ELF-1 (cell line): ENCODE data around the gene PTPRN2.

Experiments used
- DNase-seq: peaks from one replicate; pipeline ENCODE4 v3.0.0-alpha.2; 2016; ENCODE audit warnings: low read depth, low spot score

The PTPRN2 gene

GRCh38 chr7:158240801-158241200 is 346.8 kb downstream of the PTPRN2 start:
- no peak for DNase-seq

GRCh38 chr7:158239290-158239981 is 348.2 kb downstream of the PTPRN2 start:
- DNase-seq = peak; percentile 22

- no peak for DNase-seq
Observed at GRCh38 chr7:158238616-158239289, 348.9 kb downstream of the PTPRN2 start.

- DNase-seq = peak; percentile 34
Observed at GRCh38 chr7:158237672-158238335, 349.8 kb downstream of the PTPRN2 start.

GRCh38 chr7:158236400-158236799 is 351.2 kb downstream of the PTPRN2 start:
- no peak for DNase-seq

GRCh38 chr7:158235862-158236261 is 351.8 kb downstream of the PTPRN2 start:
- DNase-seq = no peak

- DNase-seq = no peak
Observed at GRCh38 chr7:158229945-158230344, 357.7 kb downstream of the PTPRN2 start.

- DNase-seq = peak; percentile 68
Observed at GRCh38 chr7:158228986-158229385, 358.6 kb downstream of the PTPRN2 start.

- DNase-seq = no peak
Observed at GRCh38 chr7:158228131-158228530, 359.5 kb downstream of the PTPRN2 start.

- no peak for DNase-seq
Observed at GRCh38 chr7:158227258-158227984, 360.2 kb downstream of the PTPRN2 start.

- DNase-seq = no peak
Observed at GRCh38 chr7:158216198-158216597, 371.4 kb downstream of the PTPRN2 start.

- DNase-seq = no peak
Observed at GRCh38 chr7:158209435-158209834, 378.2 kb downstream of the PTPRN2 start.

- no peak for DNase-seq
Observed at GRCh38 chr7:158206341-158206740, 381.3 kb downstream of the PTPRN2 start.

GRCh38 chr7:158204453-158204852 is 383.2 kb downstream of the PTPRN2 start:
- no peak for DNase-seq

- DNase-seq = peak; percentile 62
Observed at GRCh38 chr7:158203948-158204347, 383.7 kb downstream of the PTPRN2 start.

- no peak for DNase-seq
Observed at GRCh38 chr7:158194365-158194900, 393.2 kb downstream of the PTPRN2 start.

GRCh38 chr7:158193446-158193845 is 394.2 kb downstream of the PTPRN2 start:
- no peak for DNase-seq

GRCh38 chr7:158192956-158193355 is 394.7 kb downstream of the PTPRN2 start:
- no peak for DNase-seq

GRCh38 chr7:158192184-158192835 is 395.3 kb downstream of the PTPRN2 start:
- no peak for DNase-seq

GRCh38 chr7:158191671-158192070 is 396.0 kb downstream of the PTPRN2 start:
- no peak for DNase-seq

- no peak for DNase-seq
Observed at GRCh38 chr7:158190756-158191155, 396.9 kb downstream of the PTPRN2 start.
